ENCODE measurements around the gene RHD. TPM values are rescaled to one million over a fixed set of nuclear protein-coding genes. Genes with fewer than 3 reads are reported as not detected.
"Not testable (repeated sequence)": the region's sequence is repeated elsewhere in the genome, so short reads cannot be mapped to it uniquely, and the experiment has no call there.

The RHD gene
- total RNA-seq, 2 experiments from 2014 or later, result not detected

GRCh38 chr1:25253911-25254310 lies 18.4 kb upstream of the RHD start:
- CTCF ChIA-PET, result no interaction called here
- POLR2A ChIA-PET, result no interaction called here

- CTCF ChIA-PET, result interaction anchor here (0.7 to 0.8 kb wide), 2 partner anchors 30 to 186 kb away, joined by 3 read pairs; no protein-coding TSS in a partner anchor
- POLR2A ChIA-PET, result no interaction called here
Observed at GRCh38 chr1:25255706-25256577, 16.4 kb upstream of the RHD start.

- ChIA-PET POLR2A (no interaction called here), CTCF (no interaction called here)
Observed at GRCh38 chr1:25256578-25256965, 15.7 kb upstream of the RHD start.

- POLR2A ChIA-PET, result no interaction called here
- CTCF ChIA-PET, result no interaction called here
Observed at GRCh38 chr1:25257196-25257595, 15.1 kb upstream of the RHD start.

GRCh38 chr1:25259813-25260212 lies 12.5 kb upstream of the RHD start:
- CTCF ChIA-PET, POLR2A ChIA-PET: not testable (repeated sequence)

GRCh38 chr1:25260336-25260735 lies 12.0 kb upstream of the RHD start:
- POLR2A ChIA-PET, CTCF ChIA-PET: not testable (repeated sequence)

GRCh38 chr1:25266554-25267287 lies 5.6 kb upstream of the RHD start:
- CTCF ChIA-PET, POLR2A ChIA-PET: not testable (repeated sequence)

GRCh38 chr1:25267288-25268142 lies 4.8 kb upstream of the RHD start:
- POLR2A ChIA-PET, CTCF ChIA-PET: not testable (repeated sequence)

GRCh38 chr1:25268143-25268760 lies 4.1 kb upstream of the RHD start:
- CTCF ChIA-PET, POLR2A ChIA-PET: not testable (repeated sequence)

- CTCF ChIA-PET, POLR2A ChIA-PET: not testable (repeated sequence)
Observed at GRCh38 chr1:25275648-25276047, 3.3 kb downstream of the RHD start.

GRCh38 chr1:25277295-25277694 lies 5.0 kb downstream of the RHD start:
- POLR2A ChIA-PET, result not testable (repeated sequence)

GRCh38 chr1:25278358-25278757 lies 6.0 kb downstream of the RHD start:
- CTCF ChIA-PET, POLR2A ChIA-PET: not testable (repeated sequence)

More at GRCh38 chr1:25277295-25277694, 5.0 kb downstream of the RHD start:
- CTCF ChIA-PET, result not testable (repeated sequence)

- POLR2A ChIA-PET, CTCF ChIA-PET: not testable (repeated sequence)
Observed at GRCh38 chr1:25278790-25279189, 6.5 kb downstream of the RHD start.

GRCh38 chr1:25279693-25280111 lies 7.4 kb downstream of the RHD start:
- POLR2A ChIA-PET, CTCF ChIA-PET: not testable (repeated sequence)

GRCh38 chr1:25285862-25286261 lies 13.6 kb downstream of the RHD start:
- CTCF ChIA-PET, POLR2A ChIA-PET: not testable (repeated sequence)

- CTCF ChIA-PET, result not testable (repeated sequence)
Observed at GRCh38 chr1:25287164-25287563, 14.9 kb downstream of the RHD start.

GRCh38 chr1:25288573-25289101 lies 16.3 kb downstream of the RHD start:
- CTCF ChIA-PET, POLR2A ChIA-PET: not testable (repeated sequence)

More at GRCh38 chr1:25287164-25287563, 14.9 kb downstream of the RHD start:
- POLR2A ChIA-PET, result not testable (repeated sequence)

- POLR2A ChIA-PET, CTCF ChIA-PET: not testable (repeated sequence)
Observed at GRCh38 chr1:25290043-25290442, 17.7 kb downstream of the RHD start.

GRCh38 chr1:25293426-25293825 lies 21.1 kb downstream of the RHD start:
- POLR2A ChIA-PET, CTCF ChIA-PET: not testable (repeated sequence)

Data from activated CD8-positive, alpha-beta memory T cell treated with anti-CD3 and anti-CD28 coated beads for 36 hours (primary cell).